Measurements from ENCODE around the gene QKI. TPM values are rescaled to one million over a fixed set of nuclear protein-coding genes. Genes with fewer than 3 reads are reported as not detected.
"Not testable (repeated sequence)": the region's sequence is repeated elsewhere in the genome, so short reads cannot be mapped to it uniquely, and the experiment has no call there.

The QKI gene
- total RNA-seq, 1 experiment from 2014 or later, result 125 TPM

- peak; percentile 81 for DNase-seq (ENCODE audit: low read depth)
Observed at GRCh38 chr6:163413345-163414116, 987 bp upstream of the QKI start.

- no peak for DNase-seq (ENCODE audit: low read depth)
Observed at GRCh38 chr6:163414946-163415619, 565 bp downstream of the QKI start.

GRCh38 chr6:163415620-163416556 lies 1.4 kb downstream of the QKI start:
- DNase-seq (ENCODE audit: low read depth), result peak; percentile 44

GRCh38 chr6:163416557-163417253 lies 2.2 kb downstream of the QKI start:
- DNase-seq (ENCODE audit: low read depth), result peak; percentile 82

GRCh38 chr6:163417595-163417994 lies 3.1 kb downstream of the QKI start:
- no peak for DNase-seq (ENCODE audit: low read depth)

GRCh38 chr6:163418311-163419029 lies 4.0 kb downstream of the QKI start:
- DNase-seq (ENCODE audit: low read depth), result no peak

GRCh38 chr6:163419413-163420288 lies 5.1 kb downstream of the QKI start:
- no peak for DNase-seq (ENCODE audit: low read depth)

GRCh38 chr6:163420289-163420614 lies 5.7 kb downstream of the QKI start:
- DNase-seq (ENCODE audit: low read depth), result no peak

GRCh38 chr6:163422550-163422949 lies 8.0 kb downstream of the QKI start:
- DNase-seq (ENCODE audit: low read depth), result no peak

- DNase-seq (ENCODE audit: low read depth), result no peak
Observed at GRCh38 chr6:163423696-163424095, 9.2 kb downstream of the QKI start.

- DNase-seq (ENCODE audit: low read depth), result no peak
Observed at GRCh38 chr6:163427498-163428254, 13.2 kb downstream of the QKI start.

- DNase-seq (ENCODE audit: low read depth), result no peak
Observed at GRCh38 chr6:163428373-163428772, 13.9 kb downstream of the QKI start.

GRCh38 chr6:163429858-163430448 lies 15.4 kb downstream of the QKI start:
- DNase-seq (ENCODE audit: low read depth), result no peak

GRCh38 chr6:163432300-163432699 lies 17.8 kb downstream of the QKI start:
- DNase-seq (ENCODE audit: low read depth), result no peak

GRCh38 chr6:163433486-163433885 lies 19.0 kb downstream of the QKI start:
- not testable (repeated sequence) for DNase-seq (ENCODE audit: low read depth)

GRCh38 chr6:163435023-163435422 lies 20.5 kb downstream of the QKI start:
- DNase-seq (ENCODE audit: low read depth), result no peak

GRCh38 chr6:163436843-163437242 lies 22.3 kb downstream of the QKI start:
- DNase-seq (ENCODE audit: low read depth), result no peak

GRCh38 chr6:163437466-163437865 lies 22.9 kb downstream of the QKI start:
- DNase-seq (ENCODE audit: low read depth), result no peak

Data from HT1080 (cell line).